ENCODE data around the gene OTOG. TPM values are rescaled to one million over a fixed set of nuclear protein-coding genes. Genes with fewer than 3 reads are reported as not detected.

OTOG gene
- total RNA-seq, 2 experiments from 2014 or later, result not detected

- H3K9me3 Mint-ChIP-seq, result no peaks in the 10 kb centered on the region
- CTCF ChIA-PET, result no interaction called here
- POLR2A ChIA-PET, result no interaction called here
- DNase-seq, result no peak
- no peaks in the 10 kb centered on the region for H3K36me3 Mint-ChIP-seq (ENCODE audit: low read depth)
- H3K4me3 Mint-ChIP-seq, result no peak overlapping the region
- H3K4me1 Mint-ChIP-seq, result no peaks in the 10 kb centered on the region
- H3K27ac Mint-ChIP-seq, result no peak overlapping the region
- no peaks in the 10 kb centered on the region for H3K27me3 Mint-ChIP-seq
Observed at GRCh38 chr11:17603056-17603825, 56.2 kb downstream of the OTOG start.

- Mint-ChIP-seq H3K36me3 (ENCODE audit: low read depth) (no peaks in the 10 kb centered on the region), H3K9me3 (no peaks in the 10 kb centered on the region), H3K27me3 (no peaks in the 10 kb centered on the region), H3K27ac (no peak overlapping the region), H3K4me1 (no peaks in the 10 kb centered on the region), H3K4me3 (no peak overlapping the region)
- CTCF ChIA-PET, result interaction anchor here (0.6 kb wide), 1 partner anchor 207 kb away, joined by 3 read pairs; no protein-coding TSS in a partner anchor
- no peak for DNase-seq
- POLR2A ChIA-PET, result no interaction called here
Observed at GRCh38 chr11:17604201-17604914, 57.3 kb downstream of the OTOG start.

GRCh38 chr11:17604915-17605233 lies 57.8 kb downstream of the OTOG start:
- no peak for DNase-seq
- no peaks in the 10 kb centered on the region for H3K27me3 Mint-ChIP-seq
- H3K36me3 Mint-ChIP-seq (ENCODE audit: low read depth), result no peaks in the 10 kb centered on the region
- CTCF ChIA-PET, result interaction anchor here (0.6 kb wide), 1 partner anchor 206 kb away, joined by 3 read pairs; no protein-coding TSS in a partner anchor
- POLR2A ChIA-PET, result no interaction called here
- H3K4me1 Mint-ChIP-seq, result no peaks in the 10 kb centered on the region
- H3K27ac Mint-ChIP-seq, result no peak overlapping the region
- H3K4me3 Mint-ChIP-seq, result no peak overlapping the region
- no peaks in the 10 kb centered on the region for H3K9me3 Mint-ChIP-seq

- ChIA-PET POLR2A (no interaction called here), CTCF (no interaction called here)
- no peak overlapping the region for H3K27ac Mint-ChIP-seq
- DNase-seq, result peak; percentile 3
- H3K36me3 Mint-ChIP-seq (ENCODE audit: low read depth), result no peaks in the 10 kb centered on the region
- no peaks in the 10 kb centered on the region for H3K4me1 Mint-ChIP-seq
- H3K4me3 Mint-ChIP-seq, result no peak overlapping the region
- no peaks in the 10 kb centered on the region for H3K27me3 Mint-ChIP-seq
- no peaks in the 10 kb centered on the region for H3K9me3 Mint-ChIP-seq
Observed at GRCh38 chr11:17605651-17606122, 58.6 kb downstream of the OTOG start.

- Mint-ChIP-seq H3K4me3 (no peak overlapping the region), H3K27me3 (no peaks in the 10 kb centered on the region), H3K36me3 (ENCODE audit: low read depth) (no peaks in the 10 kb centered on the region), H3K4me1 (no peaks in the 10 kb centered on the region), H3K27ac (no peak overlapping the region), H3K9me3 (no peaks in the 10 kb centered on the region)
- ChIA-PET CTCF (no interaction called here), POLR2A (no interaction called here)
- peak; percentile 1 for DNase-seq
Observed at GRCh38 chr11:17606233-17607082, 59.4 kb downstream of the OTOG start.

GRCh38 chr11:17607083-17607429 lies 60.0 kb downstream of the OTOG start:
- ChIA-PET CTCF (no interaction called here), POLR2A (no interaction called here)
- H3K4me1 Mint-ChIP-seq, result no peaks in the 10 kb centered on the region
- no peaks in the 10 kb centered on the region for H3K9me3 Mint-ChIP-seq
- H3K4me3 Mint-ChIP-seq, result no peak overlapping the region
- no peaks in the 10 kb centered on the region for H3K36me3 Mint-ChIP-seq (ENCODE audit: low read depth)
- no peaks in the 10 kb centered on the region for H3K27me3 Mint-ChIP-seq
- H3K27ac Mint-ChIP-seq, result no peak overlapping the region
- DNase-seq, result peak; percentile 0

GRCh38 chr11:17607591-17608570 lies 60.8 kb downstream of the OTOG start:
- H3K4me3 Mint-ChIP-seq, result no peak overlapping the region
- peak; percentile 3 for DNase-seq
- H3K27ac Mint-ChIP-seq, result no peak overlapping the region
- POLR2A ChIA-PET, result no interaction called here
- H3K27me3 Mint-ChIP-seq, result no peaks in the 10 kb centered on the region
- H3K36me3 Mint-ChIP-seq (ENCODE audit: low read depth), result no peaks in the 10 kb centered on the region
- no peaks in the 10 kb centered on the region for H3K9me3 Mint-ChIP-seq
- no peaks in the 10 kb centered on the region for H3K4me1 Mint-ChIP-seq
- CTCF ChIA-PET, result no interaction called here

GRCh38 chr11:17608821-17609220 lies 61.8 kb downstream of the OTOG start:
- CTCF ChIA-PET, result no interaction called here
- peak; percentile 2 for DNase-seq
- POLR2A ChIA-PET, result no interaction called here
- H3K9me3 Mint-ChIP-seq, result no peaks in the 10 kb centered on the region
- no peaks in the 10 kb centered on the region for H3K27me3 Mint-ChIP-seq
- no peaks in the 10 kb centered on the region for H3K36me3 Mint-ChIP-seq (ENCODE audit: low read depth)
- H3K27ac Mint-ChIP-seq, result no peak overlapping the region
- H3K4me1 Mint-ChIP-seq, result no peaks in the 10 kb centered on the region
- no peak overlapping the region for H3K4me3 Mint-ChIP-seq

- no peak overlapping the region for H3K27ac Mint-ChIP-seq
- CTCF ChIA-PET, result no interaction called here
- POLR2A ChIA-PET, result no interaction called here
- no peaks in the 10 kb centered on the region for H3K4me1 Mint-ChIP-seq
- H3K4me3 Mint-ChIP-seq, result no peak overlapping the region
- H3K27me3 Mint-ChIP-seq, result peaks cover 2% of the 10 kb centered on the region
- no peaks in the 10 kb centered on the region for H3K9me3 Mint-ChIP-seq
- no peaks in the 10 kb centered on the region for H3K36me3 Mint-ChIP-seq (ENCODE audit: low read depth)
- peak; percentile 3 for DNase-seq
Observed at GRCh38 chr11:17609291-17610084, 62.4 kb downstream of the OTOG start.

GRCh38 chr11:17610085-17610894 lies 63.2 kb downstream of the OTOG start:
- Mint-ChIP-seq H3K4me3 (no peak overlapping the region), H3K36me3 (ENCODE audit: low read depth) (no peaks in the 10 kb centered on the region), H3K9me3 (no peaks in the 10 kb centered on the region), H3K4me1 (no peaks in the 10 kb centered on the region), H3K27me3 (peaks cover 4% of the 10 kb centered on the region), H3K27ac (no peak overlapping the region)
- DNase-seq, result peak; percentile 2
- CTCF ChIA-PET, result no interaction called here
- POLR2A ChIA-PET, result no interaction called here

- DNase-seq, result peak; percentile 2
- no peak overlapping the region for H3K27ac Mint-ChIP-seq
- no peak overlapping the region for H3K4me3 Mint-ChIP-seq
- H3K4me1 Mint-ChIP-seq, result no peaks in the 10 kb centered on the region
- POLR2A ChIA-PET, result no interaction called here
- no peaks in the 10 kb centered on the region for H3K36me3 Mint-ChIP-seq (ENCODE audit: low read depth)
- peaks cover 6% of the 10 kb centered on the region for H3K27me3 Mint-ChIP-seq
- H3K9me3 Mint-ChIP-seq, result no peaks in the 10 kb centered on the region
- CTCF ChIA-PET, result no interaction called here
Observed at GRCh38 chr11:17611049-17611448, 64.0 kb downstream of the OTOG start.

All from activated CD4-positive, alpha-beta T cell treated with anti-CD3 and anti-CD28 coated beads, Interleukin-2, amount 10 ng/mL, durations not matched to agents 7 days and 5 days (primary cell).